Spinal cord (tissue), 10 donors: ENCODE measurements around the gene TRIM60. TPM values are rescaled to one million over a fixed set of nuclear protein-coding genes. Genes with fewer than 3 reads are reported as not detected.
"Not testable (repeated sequence)": the region's sequence is repeated elsewhere in the genome, so short reads cannot be mapped to it uniquely, and the experiment has no call there.

Experiments used
- DNase-seq, 6 donors: peaks; one replicate each; pipeline versions ENCODE4 v3.0.0 to v3.0.0-alpha.2; 2013 to 2015; ENCODE audit warnings: low spot score in 6 of 6, low read depth in 4 of 6
- H3K27ac ChIP-seq: one replicate; pipeline ENCODE4 v1.5.1; 2013; ENCODE audit warnings: low read depth, low read length, control low read depth
- H3K27me3 ChIP-seq: one replicate; pipeline ENCODE4 v1.6.1; 2013; ENCODE audit warnings: low read length; ENCODE audit not compliant: control insufficient read depth, insufficient read depth
- H3K36me3 ChIP-seq: one replicate; pipeline ENCODE4 v1.6.1; 2013; ENCODE audit warnings: low read length; ENCODE audit not compliant: control insufficient read depth, insufficient read depth
- H3K4me1 ChIP-seq: one replicate; pipeline ENCODE4 v1.6.1; 2013; ENCODE audit warnings: low read length; ENCODE audit not compliant: control insufficient read depth, insufficient read depth
- H3K4me3 ChIP-seq: one replicate; pipeline ENCODE4 v1.5.1; 2013; ENCODE audit warnings: low read depth, low read length, control low read depth
- H3K9me3 ChIP-seq: one replicate; pipeline ENCODE4 v1.6.1; 2013; ENCODE audit warnings: low read length; ENCODE audit not compliant: control insufficient read depth, insufficient read depth
- WGBS: methylation state at CpG from one replicate; pipeline ENCODE4 v1.1.5; 2013; ENCODE audit warnings: missing lambda C conversion rate; ENCODE audit not compliant: insufficient coverage; 5-methylcytosine and 5-hydroxymethylcytosine counted together
- polyA plus RNA-seq, 2 donors: library from polyadenylated mRNA; unstranded; fragments of 120-200 nt; gene quantifications; one replicate each; pipeline ENCODE4 v1.2.1, GENCODE V29; 2013; ENCODE audit not compliant: insufficient read length in 2 of 2
- total RNA-seq, 2 donors: library from RNA; depleted of rRNA in 1 of 2; stranded (reverse); fragments of 120-200 nt in 1 of 2; fragments of >200 nt in 1 of 2; gene quantifications; one replicate each; pipeline versions ENCODE4 v1.2.3 to v1.2.4, GENCODE V29; 2013 to 2014
- donor health status: healthy.

The TRIM60 gene
- total and polyA plus RNA-seq, 4 donors: not detected

GRCh38 chr4:165006456-165006855, 25.3 kb upstream of the TRIM60 start:
- WGBS: 88% methylated on average over 9 of the region's 9 CpGs
- H3K9me3 ChIP-seq: no peaks in the 10 kb centered on the region
- H3K4me3 ChIP-seq: no peak overlapping the region
- H3K36me3 ChIP-seq: no peaks in the 10 kb centered on the region
- H3K27me3 ChIP-seq: no peaks in the 10 kb centered on the region
- DNase-seq: no peak
- no peak overlapping the region for H3K27ac ChIP-seq
- no peaks in the 10 kb centered on the region for H3K4me1 ChIP-seq

GRCh38 chr4:165006886-165007285, 24.9 kb upstream of the TRIM60 start:
- WGBS: 74% methylated on average over 5 of the region's 5 CpGs
- Histone ChIP-seq H3K36me3 (no peaks in the 10 kb centered on the region), H3K4me1 (no peaks in the 10 kb centered on the region), H3K9me3 (no peaks in the 10 kb centered on the region), H3K27ac (no peak overlapping the region), H3K27me3 (no peaks in the 10 kb centered on the region), H3K4me3 (no peak overlapping the region)
- no peak for DNase-seq

- Histone ChIP-seq H3K4me1 (no peaks in the 10 kb centered on the region), H3K27me3 (no peaks in the 10 kb centered on the region), H3K27ac (no peak overlapping the region), H3K9me3 (no peaks in the 10 kb centered on the region), H3K4me3 (no peak overlapping the region), H3K36me3 (no peaks in the 10 kb centered on the region)
- peak in 1 of 6 donors; percentile 4 for DNase-seq
- WGBS: 100% methylated on average over 2 of the region's 5 CpGs
Observed at GRCh38 chr4:165009493-165010227, 22.1 kb upstream of the TRIM60 start.

- DNase-seq: no peak
- H3K4me3 ChIP-seq: no peak overlapping the region
- H3K36me3 ChIP-seq: no peaks in the 10 kb centered on the region
- no peaks in the 10 kb centered on the region for H3K27me3 ChIP-seq
- no peak overlapping the region for H3K27ac ChIP-seq
- H3K9me3 ChIP-seq: no peaks in the 10 kb centered on the region
- WGBS: 87% methylated on average over 2 of the region's 2 CpGs
- no peaks in the 10 kb centered on the region for H3K4me1 ChIP-seq
Observed at GRCh38 chr4:165010487-165010886, 21.3 kb upstream of the TRIM60 start.

GRCh38 chr4:165010991-165011390, 20.8 kb upstream of the TRIM60 start:
- Histone ChIP-seq H3K4me1 (no peaks in the 10 kb centered on the region), H3K4me3 (no peak overlapping the region), H3K36me3 (no peaks in the 10 kb centered on the region), H3K27ac (no peak overlapping the region), H3K27me3 (no peaks in the 10 kb centered on the region), H3K9me3 (no peaks in the 10 kb centered on the region)
- 83% methylated on average over 8 of the region's 8 CpGs for WGBS
- DNase-seq: no peak

- no peak for DNase-seq
- Histone ChIP-seq H3K36me3 (no peaks in the 10 kb centered on the region), H3K27ac (no peak overlapping the region), H3K27me3 (no peaks in the 10 kb centered on the region), H3K4me1 (no peaks in the 10 kb centered on the region), H3K4me3 (no peak overlapping the region), H3K9me3 (no peaks in the 10 kb centered on the region)
- WGBS: 92% methylated on average over 3 of the region's 5 CpGs
Observed at GRCh38 chr4:165011403-165011802, 20.4 kb upstream of the TRIM60 start.

- Histone ChIP-seq H3K27me3 (no peaks in the 10 kb centered on the region), H3K36me3 (no peaks in the 10 kb centered on the region), H3K27ac (no peak overlapping the region), H3K4me1 (no peaks in the 10 kb centered on the region), H3K4me3 (no peak overlapping the region), H3K9me3 (no peaks in the 10 kb centered on the region)
- DNase-seq: no peak
Observed at GRCh38 chr4:165013691-165014090, 18.1 kb upstream of the TRIM60 start.

GRCh38 chr4:165016971-165017370, 14.8 kb upstream of the TRIM60 start:
- Histone ChIP-seq H3K9me3 (no peaks in the 10 kb centered on the region), H3K36me3 (no peaks in the 10 kb centered on the region), H3K4me1 (no peaks in the 10 kb centered on the region), H3K4me3 (no peak overlapping the region), H3K27ac (no peak overlapping the region), H3K27me3 (no peaks in the 10 kb centered on the region)
- 72% methylated on average over 5 of the region's 5 CpGs for WGBS
- no peak for DNase-seq

- not testable (repeated sequence) for H3K27me3 ChIP-seq, DNase-seq, H3K4me1 ChIP-seq, H3K36me3 ChIP-seq, H3K4me3 ChIP-seq, H3K9me3 ChIP-seq, H3K27ac ChIP-seq
- WGBS: no CpG with 5 or more reads among the region's 30 CpGs
Observed at GRCh38 chr4:165019995-165020394, 11.8 kb upstream of the TRIM60 start.

- H3K4me3 ChIP-seq, H3K9me3 ChIP-seq, H3K27me3 ChIP-seq, H3K4me1 ChIP-seq, DNase-seq, H3K27ac ChIP-seq, H3K36me3 ChIP-seq: not testable (repeated sequence)
- WGBS: 100% methylated on average over 2 of the region's 8 CpGs
Observed at GRCh38 chr4:165025782-165026181, 6.0 kb upstream of the TRIM60 start.
